GM21367 (cell line): ENCODE results near the gene ASB3.
"Not testable (repeated sequence)": the region's sequence is repeated elsewhere in the genome, so short reads cannot be mapped to it uniquely, and the experiment has no call there.

ENCODE experiments used
- ATAC-seq: cut with Tn5 transposase; IDR thresholded peaks from one replicate; pipeline ENCODE4 v1.9.1; 2021; ENCODE audit not compliant: unreplicated experiment

ASB3 gene

DNA sequence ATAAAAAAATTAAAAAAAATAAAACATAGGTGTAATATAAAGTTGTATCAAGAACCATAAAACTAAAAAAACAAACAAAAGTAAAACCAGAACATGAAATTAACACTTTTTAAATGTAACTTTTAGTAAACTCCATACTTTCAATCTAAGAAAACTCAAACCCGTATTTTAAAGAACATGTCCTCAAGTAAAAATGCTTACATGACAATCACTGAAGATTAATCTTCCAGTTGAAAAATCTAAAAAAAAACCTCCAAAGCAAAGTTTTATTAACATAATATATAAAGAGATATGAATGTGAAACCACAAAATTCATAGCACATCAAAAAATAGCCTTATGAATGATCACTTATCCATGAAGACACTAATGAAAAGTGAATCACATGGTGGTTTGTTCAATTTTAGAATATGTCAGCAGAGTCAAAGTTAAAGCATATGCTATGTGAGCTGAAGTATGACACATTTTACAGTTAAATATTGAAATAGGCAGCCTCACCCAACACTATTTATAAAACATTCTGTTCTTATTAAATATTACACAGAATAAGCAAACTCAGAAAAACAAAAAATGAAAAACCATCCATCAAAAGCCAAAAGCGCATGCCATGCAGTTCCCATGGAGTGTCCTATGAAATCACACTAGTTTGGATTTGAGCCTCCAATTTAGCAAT is 42.2 kb downstream of the ASB3 start:
- no peak for ATAC-seq

GRCh38 chr2:53740170-53740569 is 46.6 kb downstream of the ASB3 start:
- no peak for ATAC-seq

DNA sequence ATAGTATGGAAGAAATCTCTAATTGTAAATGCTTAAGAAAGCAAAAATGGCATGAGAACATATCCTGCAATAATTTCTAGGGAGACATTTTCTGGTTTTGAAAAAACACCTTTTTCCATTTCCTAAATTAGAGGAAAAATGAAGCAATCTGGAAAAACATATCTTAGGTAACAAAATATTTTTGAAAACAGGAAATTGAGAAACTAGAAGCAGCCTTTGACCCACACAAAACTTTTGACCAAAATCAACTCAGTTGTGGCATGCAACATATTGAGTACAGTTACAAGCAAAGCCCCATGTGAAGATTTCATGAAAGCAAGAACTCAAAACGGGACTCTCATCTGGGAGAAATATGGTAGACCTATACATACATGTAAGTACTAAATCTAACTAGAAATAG is 47.7 kb downstream of the ASB3 start:
- no peak for ATAC-seq

DNA sequence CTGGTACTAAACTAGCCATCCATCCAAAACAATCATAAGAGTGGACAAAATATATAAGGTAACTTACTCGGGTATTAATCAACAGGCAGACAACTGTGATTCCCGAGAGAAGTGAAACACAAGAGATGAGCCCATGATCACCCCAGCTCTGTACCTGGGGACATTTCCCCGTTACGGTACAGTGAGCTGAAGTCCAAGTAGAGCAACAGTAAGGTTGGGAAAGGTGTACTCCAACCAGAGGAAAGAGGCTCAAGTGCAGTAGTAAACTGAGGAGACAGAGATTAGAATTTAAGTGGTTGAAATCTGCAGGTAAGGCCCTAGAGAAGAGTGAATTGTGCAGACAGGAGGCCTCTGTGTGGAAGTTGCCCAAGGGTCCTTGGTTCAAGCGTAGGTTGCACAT is 49.7 kb downstream of the ASB3 start:
- no peak for ATAC-seq

GRCh38 chr2:53729143-53729762 is 57.5 kb downstream of the ASB3 start:
- ATAC-seq: no peak

GRCh38 chr2:53727921-53728320 is 58.8 kb downstream of the ASB3 start:
- no peak for ATAC-seq

DNA sequence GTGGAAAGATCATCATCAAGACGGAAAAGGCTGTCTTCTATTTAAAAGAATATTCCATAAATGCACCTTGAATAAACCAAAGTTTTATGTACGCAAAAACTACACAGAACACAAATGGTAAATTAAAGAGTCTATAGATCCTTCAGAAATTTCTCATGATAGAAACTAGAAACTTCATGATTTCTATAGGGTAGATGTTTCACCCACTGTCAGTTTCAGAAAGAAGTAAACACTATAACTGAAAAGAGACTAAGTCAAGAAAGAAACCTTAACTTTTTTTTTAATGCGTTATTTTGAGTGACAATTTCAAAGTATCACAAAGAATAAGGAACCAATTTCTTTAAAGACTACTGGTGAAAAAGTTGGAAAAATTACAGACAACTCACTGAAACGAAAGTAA is 61.1 kb downstream of the ASB3 start:
- no peak for ATAC-seq

GRCh38 chr2:53724536-53724935 is 62.2 kb downstream of the ASB3 start:
- ATAC-seq: no peak

DNA sequence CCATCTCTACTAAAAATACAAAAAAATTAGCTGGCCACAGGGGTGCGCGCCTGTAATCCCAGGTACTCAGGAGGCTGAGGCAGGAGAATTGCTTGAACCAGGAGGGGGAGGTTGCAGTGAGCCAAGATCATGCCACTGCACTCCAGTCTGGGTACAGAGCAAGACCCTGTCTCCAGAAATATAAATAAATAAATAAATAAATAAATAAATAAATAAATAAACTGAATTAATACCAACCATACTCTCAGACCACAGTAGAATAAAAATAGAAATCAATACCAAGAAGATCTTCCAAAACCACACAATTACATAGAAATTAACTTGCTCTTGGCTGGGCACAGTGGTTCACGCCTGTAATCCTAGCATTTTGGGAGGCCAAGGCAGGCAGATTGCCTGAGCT is 65.8 kb downstream of the ASB3 start:
- ATAC-seq: not testable (repeated sequence)

DNA sequence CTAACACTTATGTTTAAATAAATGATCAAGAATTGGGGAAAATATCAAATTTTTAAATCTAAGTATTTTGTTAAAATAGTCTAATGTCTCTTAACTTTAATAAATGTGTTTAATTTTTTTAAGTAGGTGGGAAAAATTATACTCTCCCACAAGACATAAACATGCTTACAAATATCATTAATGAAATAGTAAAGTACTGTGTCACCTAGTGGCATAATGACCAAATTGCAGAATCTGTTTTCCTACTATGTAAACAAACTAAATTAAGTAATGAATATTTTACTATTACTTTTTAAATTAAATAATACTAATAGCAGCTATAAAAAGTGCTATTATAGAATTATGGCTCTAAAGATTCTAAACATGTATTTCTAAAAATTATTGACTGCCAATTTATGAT is 71.2 kb downstream of the ASB3 start:
- ATAC-seq: no peak

DNA sequence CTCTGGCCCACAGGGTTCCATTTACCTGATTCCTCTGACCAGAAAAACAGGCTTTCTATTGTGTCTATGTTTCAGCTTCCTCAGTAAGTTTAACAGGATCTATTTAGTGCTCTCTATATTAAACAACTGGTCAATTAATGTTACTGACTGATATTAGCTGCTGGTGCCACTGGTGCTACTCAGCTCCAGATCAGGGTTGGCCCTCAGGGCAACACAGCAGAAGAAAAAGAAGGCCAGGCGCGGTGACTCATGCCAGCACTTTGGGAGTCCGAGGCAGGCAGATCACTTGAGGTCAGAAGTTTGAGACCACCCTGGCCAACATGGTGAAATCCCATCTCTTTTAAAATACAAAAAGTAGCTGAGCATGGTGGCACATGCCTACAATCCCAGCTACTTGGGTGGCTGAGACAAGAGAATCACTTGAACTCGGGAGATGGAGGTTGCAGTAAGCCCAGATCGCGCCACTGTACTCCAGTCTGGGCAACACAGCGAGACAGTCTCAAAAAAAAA is 75.4 kb downstream of the ASB3 start:
- no peak for ATAC-seq

- ATAC-seq: no peak
Observed at GRCh38 chr2:53708988-53709387, 77.8 kb downstream of the ASB3 start.

- ATAC-seq: no peak
Observed at GRCh38 chr2:53701221-53701620, 85.5 kb downstream of the ASB3 start.

DNA sequence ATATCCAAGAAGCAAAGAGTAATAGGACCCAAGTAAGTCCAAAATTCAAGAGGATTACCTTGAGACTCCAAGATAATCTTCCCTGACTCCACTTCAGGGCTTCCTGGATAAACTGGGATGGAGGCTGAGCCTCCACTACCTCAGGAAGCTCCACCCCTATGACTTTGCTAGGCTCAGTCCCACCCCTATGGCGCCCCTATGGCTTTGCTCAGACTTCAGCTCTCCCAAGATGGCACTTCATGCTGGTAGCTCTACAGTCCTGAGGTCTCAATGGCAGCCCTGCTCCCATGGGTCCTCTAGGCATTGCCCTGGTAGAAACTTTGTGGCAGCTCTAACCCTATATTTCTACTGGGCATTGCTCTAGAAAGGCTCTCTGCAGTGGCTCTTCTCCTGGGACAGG is 89.1 kb downstream of the ASB3 start:
- no peak for ATAC-seq

- no peak for ATAC-seq
Observed at GRCh38 chr2:53697092-53697491, 89.7 kb downstream of the ASB3 start.

- no peak for ATAC-seq
Observed at GRCh38 chr2:53695575-53695974, 91.2 kb downstream of the ASB3 start.

GRCh38 chr2:53694096-53694771 is 92.5 kb downstream of the ASB3 start:
- ATAC-seq: no peak

- no peak for ATAC-seq
Observed at GRCh38 chr2:53690876-53691275, 95.9 kb downstream of the ASB3 start.

- ATAC-seq: no peak
Observed at GRCh38 chr2:53672881-53673522, 113.8 kb downstream of the ASB3 start.

- no peak for ATAC-seq
Observed at GRCh38 chr2:53670331-53670730, 116.4 kb downstream of the ASB3 start.

DNA sequence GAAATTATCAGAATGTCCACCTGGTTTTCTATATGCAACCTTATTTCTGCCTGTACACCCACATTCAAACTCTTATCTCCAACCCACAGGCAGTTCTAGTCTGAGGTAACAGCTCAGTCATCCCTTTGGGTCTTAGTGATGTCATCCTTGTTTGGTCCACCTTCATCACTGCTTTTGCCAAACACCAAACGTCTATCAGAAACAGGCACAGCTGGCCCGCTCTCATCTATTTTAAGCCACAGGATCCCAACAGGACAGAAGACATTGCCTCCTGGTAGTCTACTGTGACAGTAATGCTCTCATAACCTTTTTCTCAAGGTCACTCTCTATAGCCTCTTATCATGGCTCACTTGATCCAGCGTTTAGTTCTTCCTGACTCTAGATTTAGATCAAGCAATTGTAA is 118.1 kb downstream of the ASB3 start:
- ATAC-seq: no peak

GRCh38 chr2:53667130-53667529 is 119.6 kb downstream of the ASB3 start:
- ATAC-seq: not testable (repeated sequence)
